Activated CD4-positive, alpha-beta T cell treated with anti-CD3 and anti-CD28 coated beads, Interleukin-2, amount 50 U/mL, for 48 hours (primary cell): ENCODE measurements around the gene KIR3DL1.
"Not testable (repeated sequence)": the region's sequence is repeated elsewhere in the genome, so short reads cannot be mapped to it uniquely, and the experiment has no call there.

Experiments used
- DNase-seq, 2 experiments: peaks; one replicate each; pipeline ENCODE4 v3.0.0-alpha.2; 2020

The KIR3DL1 gene

GRCh38 chr19:54817670-54818536 lies 1.6 kb downstream of the KIR3DL1 start:
- DNase-seq, result no peak

GRCh38 chr19:54824416-54824815 lies 8.1 kb downstream of the KIR3DL1 start:
- DNase-seq, result not testable (repeated sequence)

- DNase-seq, result not testable (repeated sequence)
Observed at GRCh38 chr19:54825326-54825725, 9.1 kb downstream of the KIR3DL1 start.

- not testable (repeated sequence) for DNase-seq
Observed at GRCh38 chr19:54828064-54828463, 11.8 kb downstream of the KIR3DL1 start.

GRCh38 chr19:54832496-54832895 lies 16.2 kb downstream of the KIR3DL1 start, which contains the start of gene KIR2DS4:
Gene KIR2DS4 (plus strand): TSS chr19:54832676.
- not testable (repeated sequence) for DNase-seq

- not testable (repeated sequence) for DNase-seq
Observed at GRCh38 chr19:54835126-54835525, 18.9 kb downstream of the KIR3DL1 start.

GRCh38 chr19:54837522-54837921 lies 21.3 kb downstream of the KIR3DL1 start:
- DNase-seq, result not testable (repeated sequence)

GRCh38 chr19:54843171-54843570 lies 26.9 kb downstream of the KIR3DL1 start:
- not testable (repeated sequence) for DNase-seq

GRCh38 chr19:54850061-54850640 lies 33.9 kb downstream of the KIR3DL1 start, which contains the start of gene KIR3DL2:
Gene KIR3DL2 (plus strand): TSS chr19:54850443. CDS start chr19:54850476, 33 bp downstream.
- not testable (repeated sequence) for DNase-seq

- no peak for DNase-seq
Observed at GRCh38 chr19:54850930-54851329, 34.7 kb downstream of the KIR3DL1 start.

- no peak for DNase-seq
Observed at GRCh38 chr19:54851353-54851752, 35.1 kb downstream of the KIR3DL1 start.

- DNase-seq, result not testable (repeated sequence)
Observed at GRCh38 chr19:54855241-54855640, 39.0 kb downstream of the KIR3DL1 start.

- DNase-seq, result not testable (repeated sequence)
Observed at GRCh38 chr19:54858476-54858875, 42.2 kb downstream of the KIR3DL1 start.

- not testable (repeated sequence) for DNase-seq
Observed at GRCh38 chr19:54859421-54859820, 43.2 kb downstream of the KIR3DL1 start.

GRCh38 chr19:54863459-54863858 lies 47.2 kb downstream of the KIR3DL1 start:
- DNase-seq, result not testable (repeated sequence)

GRCh38 chr19:54871696-54872095 lies 55.4 kb downstream of the KIR3DL1 start:
- no peak for DNase-seq

- DNase-seq, result no peak
Observed at GRCh38 chr19:54873990-54874389, 57.7 kb downstream of the KIR3DL1 start, which contains the start of gene FCAR. Gene FCAR (plus strand): TSS chr19:54874235. CDS start chr19:54874290, 55 bp downstream.

- no peak for DNase-seq
Observed at GRCh38 chr19:54875506-54875905, 59.2 kb downstream of the KIR3DL1 start.

- DNase-seq, result no peak
Observed at GRCh38 chr19:54877471-54877870, 61.2 kb downstream of the KIR3DL1 start.
